Thymus (tissue), 11 donors: ENCODE results near the gene ANKRD13B. TPM values are rescaled to one million over a fixed set of nuclear protein-coding genes. Genes with fewer than 3 reads are reported as not detected.

Experiments
- DNase-seq, 9 donors: peaks; one replicate each; pipeline ENCODE4 v3.0.0-alpha.2; 2013; ENCODE audit warnings: low spot score in 9 of 9, low read depth in 6 of 9, missing footprints in 1 of 9
- H3K27ac ChIP-seq, 2 donors: one replicate each; pipeline ENCODE4 v1.5.1; 2013; ENCODE audit warnings: control low read depth in 1 of 2, low read depth in 1 of 2, low read length in 1 of 2, mild to moderate bottlenecking in 1 of 2, moderate library complexity in 1 of 2
- H3K27me3 ChIP-seq, 2 donors: one replicate each; pipeline ENCODE4 v1.5.1; 2013; ENCODE audit warnings: low read length in 1 of 2; ENCODE audit not compliant: control insufficient read depth in 2 of 2, insufficient read depth in 1 of 2
- H3K36me3 ChIP-seq, 2 donors: one replicate each; pipeline ENCODE4 v1.5.1; 2013; ENCODE audit warnings: low read length in 1 of 2, mild to moderate bottlenecking in 1 of 2, moderate library complexity in 1 of 2; ENCODE audit not compliant: control insufficient read depth in 2 of 2, insufficient read depth in 2 of 2
- H3K4me1 ChIP-seq, 2 donors: one replicate each; pipeline ENCODE4 v1.5.1; 2013; ENCODE audit warnings: low read length in 2 of 2; ENCODE audit not compliant: control insufficient read depth in 2 of 2, insufficient read depth in 2 of 2
- H3K4me3 ChIP-seq, 2 donors: one replicate each; pipeline ENCODE4 v1.5.1; 2013; ENCODE audit warnings: low read length in 2 of 2, control low read depth in 1 of 2, mild to moderate bottlenecking in 1 of 2
- H3K9me3 ChIP-seq, 2 donors: one replicate each; pipeline ENCODE4 v1.5.1; 2013; ENCODE audit warnings: low read length in 1 of 2, mild to moderate bottlenecking in 1 of 2; ENCODE audit not compliant: control insufficient read depth in 2 of 2, insufficient read depth in 1 of 2
- WGBS: extraction: QIAGEN DNeasy Blood & Tissue Kit; methylation state at CpG from one replicate; pipeline ENCODE4 v1.1.7; 2013; 5-methylcytosine and 5-hydroxymethylcytosine counted together
- polyA plus RNA-seq: library from polyadenylated mRNA; stranded (reverse); fragments of 200-250 nt; gene quantifications from one replicate; pipeline ENCODE4 v1.2.3, GENCODE V29; 2013
- total RNA-seq: library from RNA; stranded (reverse); fragments of 120-200 nt; gene quantifications from one replicate; pipeline ENCODE4 v1.2.4, GENCODE V29; 2013
- donor health status: healthy.

ANKRD13B gene
- total and polyA plus RNA-seq, 2 donors: 1.3 to 2.2 TPM

- 58% methylated on average over 85 of the region's 85 CpGs for WGBS
- peaks cover 0 to 16% of the 10 kb centered on the region in 2 donors for H3K9me3 ChIP-seq
- no peaks in the 10 kb centered on the region for H3K36me3 ChIP-seq
- peaks cover 25 to 66% of the 10 kb centered on the region in 2 donors for H3K27me3 ChIP-seq
- H3K4me1 ChIP-seq: peaks cover 36 to 47% of the 10 kb centered on the region in 2 donors
- no peak for DNase-seq
- H3K4me3 ChIP-seq: peak overlapping the region in 1 of 2 donors; percentile 37
- H3K27ac ChIP-seq: no peak overlapping the region
Measured at GRCh38 chr17:29612404-29613280, 19.7 kb downstream of the ANKRD13B start.

- Histone ChIP-seq H3K9me3 (peaks cover 0 to 16% of the 10 kb centered on the region in 2 donors), H3K27me3 (peaks cover 25 to 73% of the 10 kb centered on the region in 2 donors), H3K4me3 (peak overlapping the region in 1 of 2 donors; percentile 37), H3K36me3 (no peaks in the 10 kb centered on the region), H3K27ac (no peak overlapping the region), H3K4me1 (peaks cover 43 to 55% of the 10 kb centered on the region in 2 donors)
- DNase-seq: peak in 7 of 9 donors; percentile 79 to 94 (median 90)
- 1% methylated on average over 50 of the region's 50 CpGs for WGBS
Measured at GRCh38 chr17:29613352-29613837, 20.5 kb downstream of the ANKRD13B start.

GRCh38 chr17:29613856-29614255 lies 20.9 kb downstream of the ANKRD13B start:
- peak overlapping the region in 1 of 2 donors; percentile 11 for H3K27ac ChIP-seq

GRCh38 chr17:29614349-29615047 lies 21.6 kb downstream of the ANKRD13B start:
- Histone ChIP-seq H3K4me3 (peak overlapping the region in 1 of 2 donors; percentile 53), H3K4me1 (peaks cover 43 to 61% of the 10 kb centered on the region in 2 donors), H3K27ac (peak overlapping the region in 1 of 2 donors; percentile 26), H3K36me3 (no peaks in the 10 kb centered on the region), H3K9me3 (peaks cover 0 to 16% of the 10 kb centered on the region in 2 donors), H3K27me3 (peaks cover 25 to 84% of the 10 kb centered on the region in 2 donors)
- DNase-seq: no peak
- 60% methylated on average over 16 of the region's 16 CpGs for WGBS

More at GRCh38 chr17:29613856-29614255, 20.9 kb downstream of the ANKRD13B start:
- H3K36me3 ChIP-seq: no peaks in the 10 kb centered on the region
- H3K27me3 ChIP-seq: peaks cover 25 to 78% of the 10 kb centered on the region in 2 donors
- DNase-seq: no peak
- H3K4me1 ChIP-seq: peaks cover 43 to 57% of the 10 kb centered on the region in 2 donors
- H3K9me3 ChIP-seq: peaks cover 0 to 16% of the 10 kb centered on the region in 2 donors
- 28% methylated on average over 13 of the region's 13 CpGs for WGBS
- H3K4me3 ChIP-seq: no peak overlapping the region

GRCh38 chr17:29615048-29615385 lies 22.1 kb downstream of the ANKRD13B start:
- Histone ChIP-seq H3K27ac (no peak overlapping the region), H3K9me3 (peaks cover 0 to 16% of the 10 kb centered on the region in 2 donors), H3K4me1 (peaks cover 43 to 61% of the 10 kb centered on the region in 2 donors)

GRCh38 chr17:29615492-29616299 lies 22.8 kb downstream of the ANKRD13B start:
- no peak overlapping the region for H3K27ac ChIP-seq
- H3K36me3 ChIP-seq: no peaks in the 10 kb centered on the region
- WGBS: 2% methylated on average over 74 of the region's 74 CpGs
- peaks cover 43 to 61% of the 10 kb centered on the region in 2 donors for H3K4me1 ChIP-seq
- peak overlapping the region; percentile 37 to 53 for H3K4me3 ChIP-seq
- peaks cover 25 to 90% of the 10 kb centered on the region in 2 donors for H3K27me3 ChIP-seq
- H3K9me3 ChIP-seq: peaks cover 0 to 16% of the 10 kb centered on the region in 2 donors
- DNase-seq: peak in 5 of 9 donors; percentile 72 to 90 (median 83)

More at GRCh38 chr17:29615048-29615385, 22.1 kb downstream of the ANKRD13B start:
- Histone ChIP-seq H3K4me3 (peak overlapping the region; percentile 8 to 53), H3K36me3 (no peaks in the 10 kb centered on the region), H3K27me3 (peaks cover 25 to 87% of the 10 kb centered on the region in 2 donors)
- peak in 2 of 9 donors; percentile 26 to 68 for DNase-seq
- WGBS: 2% methylated on average over 15 of the region's 15 CpGs

GRCh38 chr17:29616300-29617048 lies 23.5 kb downstream of the ANKRD13B start:
- Histone ChIP-seq H3K27me3 (peaks cover 25 to 89% of the 10 kb centered on the region in 2 donors), H3K4me3 (peak overlapping the region; percentile 37 to 53), H3K4me1 (peaks cover 43 to 61% of the 10 kb centered on the region in 2 donors), H3K9me3 (peaks cover 0 to 16% of the 10 kb centered on the region in 2 donors), H3K27ac (no peak overlapping the region), H3K36me3 (no peaks in the 10 kb centered on the region)
- 14% methylated on average over 32 of the region's 32 CpGs for WGBS
- no peak for DNase-seq

- H3K27ac ChIP-seq: no peak overlapping the region
Measured at GRCh38 chr17:29617125-29617480, 24.2 kb downstream of the ANKRD13B start.

More at GRCh38 chr17:29617125-29617480, 24.2 kb downstream of the ANKRD13B start:
- peak; percentile 75 to 95 (median 88) for DNase-seq
- Histone ChIP-seq H3K4me1 (peaks cover 45 to 64% of the 10 kb centered on the region in 2 donors), H3K36me3 (no peaks in the 10 kb centered on the region), H3K9me3 (peaks cover 0 to 16% of the 10 kb centered on the region in 2 donors), H3K4me3 (peak overlapping the region; percentile 53 to 54), H3K27me3 (peaks cover 25 to 89% of the 10 kb centered on the region in 2 donors)
- WGBS: 1% methylated on average over 16 of the region's 16 CpGs
